ENCODE data around the gene BYSL.

The BYSL gene

DNA sequence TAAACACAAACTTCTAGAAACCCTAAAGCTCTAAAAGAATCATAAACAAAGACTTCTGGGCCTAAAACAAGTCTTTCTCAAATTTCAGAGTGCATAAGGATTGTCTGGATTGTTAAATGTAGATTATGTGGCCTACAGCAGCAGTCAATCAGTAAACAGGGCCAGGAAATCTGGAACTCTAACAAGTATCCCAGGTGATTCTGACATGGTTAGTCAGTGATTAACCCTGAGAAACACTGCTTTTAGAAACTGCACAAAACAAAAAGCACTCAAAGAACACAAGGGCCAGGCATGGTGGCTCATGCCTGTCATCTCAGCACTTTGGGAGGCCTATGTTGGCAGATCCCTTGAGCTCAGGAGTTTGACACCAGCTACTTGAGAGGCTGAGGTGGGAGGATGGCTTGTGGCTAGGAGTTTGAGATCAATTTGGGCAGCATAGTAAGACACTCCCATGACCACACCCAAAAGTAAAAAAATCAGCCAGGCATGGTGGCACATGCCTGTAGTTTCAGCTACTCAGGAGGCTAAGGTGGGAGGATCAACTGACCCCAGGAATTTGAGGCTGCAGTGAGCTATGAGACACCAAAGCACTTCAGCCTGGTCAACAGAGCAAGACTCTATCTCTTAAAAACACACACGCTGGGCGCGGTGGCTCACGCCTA lies 6.3 kb upstream of the BYSL start:
- no peak for DNase-seq (ENCODE audit: low read depth)

DNA sequence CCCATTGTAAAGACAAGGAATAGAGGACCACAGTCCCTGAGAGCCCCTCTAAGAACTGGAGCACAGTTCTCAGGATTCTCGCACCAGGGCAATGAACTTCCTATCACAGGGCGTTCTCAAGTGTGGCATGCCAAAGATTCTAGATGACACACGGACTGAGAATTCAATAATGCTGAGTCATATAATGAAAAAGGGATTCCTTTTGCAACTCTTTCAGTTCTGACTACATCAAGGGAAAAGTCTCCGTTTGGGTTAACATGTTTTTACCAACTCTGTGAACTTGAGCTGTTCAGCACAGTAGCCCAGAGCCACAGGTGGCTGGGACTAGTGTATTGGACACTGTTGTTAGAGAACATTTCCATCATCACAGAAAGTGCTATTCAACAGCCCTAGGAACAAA lies 3.8 kb upstream of the BYSL start:
- peak; percentile 96 for DNase-seq (ENCODE audit: low read depth)

DNA sequence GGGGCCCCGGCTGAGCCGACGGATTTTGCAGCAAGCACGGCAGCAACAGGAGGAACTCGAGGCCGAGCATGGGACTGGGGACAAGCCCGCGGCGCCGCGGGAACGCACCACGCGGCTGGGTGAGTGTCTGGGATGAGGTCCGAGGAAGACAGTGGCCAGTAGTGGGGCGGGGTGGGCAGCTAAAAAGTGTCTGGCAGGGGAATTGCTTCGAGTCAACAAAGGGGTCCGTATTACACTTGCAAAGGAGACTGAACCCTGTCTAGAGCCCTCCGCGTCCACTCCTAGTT lies 356 bp downstream of the BYSL start:
- no peak for DNase-seq (ENCODE audit: low read depth)

- DNase-seq (ENCODE audit: low read depth): no peak
These were observed 855 bp downstream of the BYSL start for GRCh38 chr6:41922154-41922553.

DNA sequence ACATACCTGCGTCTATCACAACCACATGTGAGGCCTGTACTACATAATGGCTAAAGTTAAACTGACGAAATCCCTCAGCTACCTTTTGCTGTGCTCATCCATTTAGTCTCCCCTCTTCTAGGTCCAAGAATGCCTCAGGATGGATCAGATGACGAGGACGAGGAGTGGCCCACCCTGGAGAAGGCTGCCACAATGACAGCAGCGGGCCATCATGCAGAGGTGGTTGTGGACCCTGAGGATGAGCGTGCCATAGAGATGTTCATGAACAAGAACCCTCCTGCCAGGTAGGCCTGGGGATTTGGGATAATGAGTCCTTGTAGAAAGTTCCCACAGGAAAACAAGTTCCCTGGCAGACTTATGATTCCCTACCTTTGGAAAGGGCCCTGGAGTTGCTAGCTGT lies 6.0 kb downstream of the BYSL start:
- DNase-seq (ENCODE audit: low read depth): no peak

- DNase-seq (ENCODE audit: low read depth): no peak
These were observed 8.6 kb downstream of the BYSL start for GRCh38 chr6:41929924-41930323.

DNA sequence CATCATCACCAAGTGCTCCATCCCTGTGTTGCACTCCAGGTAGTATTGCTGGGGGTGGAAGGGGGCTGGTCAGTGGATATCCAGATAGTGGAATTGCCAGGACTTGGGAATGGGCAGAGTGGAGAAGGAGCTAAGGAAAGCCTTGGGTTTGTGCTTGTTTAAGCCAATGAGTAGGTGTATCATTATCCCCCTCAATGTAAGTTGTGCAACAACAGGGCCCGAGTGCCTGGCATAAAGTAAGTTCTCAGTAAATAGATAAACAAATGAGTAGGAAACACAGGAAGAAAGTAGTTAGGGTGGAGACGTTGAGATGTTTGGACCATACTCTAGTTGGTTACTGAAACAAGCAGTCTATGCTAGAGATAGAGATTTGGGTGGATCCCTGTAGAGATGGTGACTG lies 10.5 kb downstream of the BYSL start:
- no peak for DNase-seq (ENCODE audit: low read depth)

- DNase-seq (ENCODE audit: low read depth): no peak
These were observed 11.1 kb downstream of the BYSL start for GRCh38 chr6:41932378-41932777.

DNA sequence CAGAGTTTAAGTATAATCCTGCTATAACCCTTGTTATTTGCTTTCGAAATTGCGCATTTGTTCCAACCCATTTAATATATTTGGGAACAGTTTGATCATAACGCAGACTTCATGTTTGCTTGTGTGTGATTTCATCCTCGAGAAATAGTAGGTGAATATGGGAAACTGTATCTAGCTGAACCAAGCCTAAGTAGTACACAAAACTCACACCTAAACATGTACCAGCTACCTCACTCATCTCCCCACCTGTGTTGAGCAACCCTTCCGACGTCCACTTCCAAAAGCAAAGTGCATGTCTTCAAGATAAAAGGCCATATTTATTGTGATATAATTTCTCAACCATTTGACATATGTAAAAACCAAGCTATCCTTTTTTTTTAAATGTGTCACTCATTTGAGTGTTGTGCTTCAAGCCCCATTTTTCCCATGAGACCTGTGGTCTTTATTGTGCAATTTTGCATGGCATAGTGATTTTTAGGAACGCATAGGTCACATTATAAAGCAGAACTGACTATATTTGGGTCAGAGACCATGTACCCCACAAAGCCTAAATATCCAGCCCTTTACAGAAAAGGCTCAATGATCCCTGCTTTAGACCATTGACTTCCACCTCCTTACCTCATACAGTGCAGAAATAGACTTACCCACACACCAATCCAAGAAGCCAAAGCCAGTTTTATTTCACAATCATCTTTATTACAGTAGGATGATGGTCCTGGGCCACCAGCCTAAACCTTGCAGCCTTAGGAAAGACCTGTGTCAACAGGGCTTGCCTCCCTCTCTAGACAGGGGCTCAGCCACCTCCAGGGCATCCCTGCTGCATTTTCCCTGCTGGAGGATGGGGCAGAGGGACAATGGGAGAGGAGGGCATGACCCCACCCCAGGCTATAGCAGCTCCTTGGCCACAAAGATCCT lies 13.2 kb downstream of the BYSL start:
- DNase-seq (ENCODE audit: low read depth): no peak

GRCh38 chr6:41935193-41935574 lies 13.9 kb downstream of the BYSL start:
- DNase-seq (ENCODE audit: low read depth): no peak

DNA sequence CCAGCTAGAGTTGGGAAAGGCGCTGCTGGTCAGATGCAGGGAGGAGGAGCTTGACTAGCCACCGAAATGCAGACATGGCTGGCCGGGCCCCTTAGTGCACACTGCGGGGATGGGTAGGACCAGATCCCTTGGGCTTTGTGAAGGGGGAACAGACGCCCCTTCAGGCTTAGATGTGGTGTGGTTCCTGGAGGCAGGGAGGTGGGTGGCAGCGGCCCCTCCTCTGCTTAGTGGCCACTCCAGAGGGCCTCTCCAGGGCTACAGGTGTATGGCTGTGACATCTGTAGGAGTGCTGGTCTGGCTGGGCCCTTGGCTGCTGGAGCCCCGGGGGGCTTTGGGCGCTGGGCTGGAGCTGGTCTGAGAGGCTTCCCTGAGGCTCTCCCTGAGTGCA lies 14.4 kb downstream of the BYSL start:
- no peak for DNase-seq (ENCODE audit: low read depth)

- peak; percentile 70 for DNase-seq (ENCODE audit: low read depth)
These were observed 15.0 kb downstream of the BYSL start for GRCh38 chr6:41936073-41936837.

DNA sequence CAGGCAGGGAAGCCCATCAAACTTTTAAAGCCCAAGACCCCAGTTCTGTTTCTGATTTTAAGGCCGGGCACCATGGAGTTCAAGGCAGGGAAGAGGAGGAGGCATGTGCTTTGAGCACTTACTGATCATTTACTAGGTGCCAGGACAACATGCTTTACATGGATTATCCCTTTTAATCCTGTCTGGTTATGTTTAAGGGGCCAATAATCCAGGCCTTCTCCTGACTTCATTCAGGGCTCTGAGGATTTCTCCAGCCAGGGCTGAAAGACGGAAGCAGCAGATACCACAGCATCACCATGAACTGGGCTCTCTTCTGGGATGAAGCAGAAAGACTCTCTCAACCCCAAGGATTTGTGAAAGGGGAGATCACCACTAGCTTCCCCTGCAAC lies 16.2 kb downstream of the BYSL start:
- no peak for DNase-seq (ENCODE audit: low read depth)

DNA sequence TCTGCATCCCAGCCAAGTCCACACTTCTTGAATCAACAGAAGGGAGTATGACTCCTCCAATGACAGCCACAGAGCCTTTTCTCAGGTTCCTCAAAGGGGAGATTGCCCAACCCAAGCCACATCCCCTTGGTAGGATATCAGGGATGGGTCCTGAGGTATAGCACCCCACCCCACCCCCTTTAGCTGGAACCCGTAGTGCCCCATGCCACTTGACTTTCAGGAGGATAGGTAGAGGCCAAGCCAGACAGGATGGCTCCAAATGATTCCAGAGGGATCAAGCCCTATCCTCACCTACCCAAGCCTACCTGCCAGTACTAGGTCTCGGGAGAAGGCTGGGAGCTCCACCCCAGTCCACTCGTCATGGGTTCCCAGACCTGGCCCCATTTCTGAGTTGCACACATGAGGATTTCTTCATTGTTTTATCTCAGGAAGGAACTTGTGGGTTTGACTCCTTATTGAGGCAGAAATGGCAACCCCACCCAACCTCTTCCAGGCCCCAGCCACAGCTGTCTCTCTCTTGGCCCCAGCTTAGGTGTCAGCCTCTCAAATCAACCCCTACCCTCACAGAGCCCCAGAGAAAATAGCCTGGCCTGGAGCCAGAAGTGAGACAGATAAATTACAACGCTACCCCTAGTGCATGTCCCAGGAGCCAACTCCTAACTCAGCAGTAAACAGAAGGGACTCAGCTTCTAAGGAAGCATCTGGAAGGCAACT lies 16.7 kb downstream of the BYSL start:
- no peak for DNase-seq (ENCODE audit: low read depth)

DNA sequence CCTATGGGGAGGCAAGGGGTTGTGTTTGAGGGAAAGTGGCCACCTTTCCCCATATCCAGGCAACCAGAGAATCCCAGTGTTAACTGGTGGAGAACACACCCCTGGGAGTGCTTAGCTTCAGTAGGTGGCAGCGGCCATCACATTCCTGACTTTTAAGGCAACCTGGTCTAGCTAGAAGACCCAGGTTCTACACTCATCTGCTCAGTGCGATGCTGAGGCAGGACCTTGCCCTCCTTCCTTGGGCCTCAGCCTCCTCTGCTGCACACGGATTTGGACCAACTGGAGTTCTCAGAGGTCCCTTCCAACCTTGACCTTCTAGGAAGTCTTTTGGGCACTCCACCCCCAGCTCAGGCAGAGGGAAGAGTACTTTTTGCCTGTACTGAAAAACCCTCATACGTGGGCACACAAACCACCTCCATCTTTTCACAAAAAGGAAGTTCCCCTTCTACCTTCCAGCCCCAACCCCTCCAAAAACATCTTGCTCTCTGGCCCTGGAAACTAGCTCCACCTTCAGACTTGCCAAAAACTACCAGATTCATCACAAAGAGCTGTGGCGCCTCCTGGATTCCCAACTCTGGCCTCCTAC lies 17.4 kb downstream of the BYSL start:
- no peak for DNase-seq (ENCODE audit: low read depth)

DNA sequence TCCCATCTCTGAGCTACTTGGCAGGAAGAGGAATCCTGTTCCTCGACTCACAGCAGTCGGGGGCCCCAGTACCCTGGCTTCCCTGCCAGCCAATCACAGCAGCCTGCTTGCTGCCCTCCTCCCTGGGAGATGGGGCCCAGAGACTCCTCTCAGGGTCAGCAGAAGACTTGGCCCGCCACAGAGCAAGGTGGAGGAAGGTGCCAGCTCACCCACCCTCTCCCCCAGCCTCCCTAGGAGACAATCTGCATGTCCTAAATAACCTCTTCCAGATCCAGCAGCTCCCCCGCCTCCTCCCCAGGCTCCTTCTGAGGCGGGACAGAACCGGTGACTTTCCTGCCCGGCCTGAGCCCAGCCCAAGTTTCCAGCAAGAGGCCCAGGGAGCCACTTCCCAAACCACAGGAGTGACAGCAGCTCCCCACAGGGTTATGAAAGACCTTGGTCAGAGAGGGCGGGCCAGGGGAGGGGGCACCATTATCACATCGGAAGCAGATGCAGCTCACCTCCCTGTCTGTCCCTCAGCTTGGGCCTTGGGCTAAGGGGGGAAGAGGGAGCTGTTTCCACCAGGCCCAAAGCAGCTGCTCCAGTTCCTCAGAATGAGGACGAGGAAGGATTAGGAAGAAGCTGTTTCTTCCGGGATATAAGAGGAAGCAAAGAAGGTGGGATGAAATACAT lies 18.0 kb downstream of the BYSL start:
- no peak for DNase-seq (ENCODE audit: low read depth)

DNA sequence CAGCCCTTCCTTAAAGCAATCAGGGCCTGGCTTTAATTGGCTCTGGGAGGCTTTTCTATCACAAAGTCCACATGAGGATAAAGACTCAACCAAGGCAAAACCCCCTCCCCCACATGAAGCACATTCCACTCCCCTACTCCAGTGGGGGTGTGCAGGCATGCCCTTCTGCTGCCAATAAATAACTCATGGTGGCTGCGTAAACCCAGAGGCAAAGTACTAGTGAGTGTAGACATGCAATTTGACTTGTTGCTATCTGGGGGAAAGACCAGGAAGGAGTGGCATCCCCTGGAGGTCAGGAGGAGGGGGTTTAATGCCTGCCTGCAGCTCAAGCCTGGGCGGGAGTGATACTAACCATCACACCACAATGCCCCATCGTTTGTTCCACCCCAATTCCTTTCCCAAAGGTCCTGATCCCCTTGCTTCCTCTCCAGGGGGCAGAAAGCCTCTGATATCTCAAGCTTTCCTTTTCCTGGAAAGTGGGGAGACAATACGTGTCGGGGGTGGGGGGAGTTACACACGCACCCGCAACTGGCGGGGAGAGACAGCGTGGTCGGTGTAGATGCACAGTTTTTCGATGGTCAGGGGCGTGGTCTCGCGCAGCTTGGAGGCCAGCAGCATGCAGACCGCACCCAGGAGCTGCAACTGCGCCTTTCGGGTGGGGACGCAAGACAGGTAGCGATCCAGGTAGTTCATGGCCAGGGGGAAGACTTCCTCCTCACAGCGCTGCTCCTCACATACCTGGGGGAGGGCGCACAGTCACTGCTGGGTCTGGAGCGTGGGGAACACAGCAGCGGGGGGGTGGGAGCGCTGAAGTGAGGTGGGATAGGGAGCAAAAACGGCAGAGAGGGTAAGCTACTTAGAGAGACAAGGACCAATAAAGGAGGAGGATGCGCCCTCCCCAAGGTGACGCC lies 18.8 kb downstream of the BYSL start:
- DNase-seq (ENCODE audit: low read depth): no peak

GRCh38 chr6:41940759-41941279 lies 19.5 kb downstream of the BYSL start:
- DNase-seq (ENCODE audit: low read depth): no peak

DNA sequence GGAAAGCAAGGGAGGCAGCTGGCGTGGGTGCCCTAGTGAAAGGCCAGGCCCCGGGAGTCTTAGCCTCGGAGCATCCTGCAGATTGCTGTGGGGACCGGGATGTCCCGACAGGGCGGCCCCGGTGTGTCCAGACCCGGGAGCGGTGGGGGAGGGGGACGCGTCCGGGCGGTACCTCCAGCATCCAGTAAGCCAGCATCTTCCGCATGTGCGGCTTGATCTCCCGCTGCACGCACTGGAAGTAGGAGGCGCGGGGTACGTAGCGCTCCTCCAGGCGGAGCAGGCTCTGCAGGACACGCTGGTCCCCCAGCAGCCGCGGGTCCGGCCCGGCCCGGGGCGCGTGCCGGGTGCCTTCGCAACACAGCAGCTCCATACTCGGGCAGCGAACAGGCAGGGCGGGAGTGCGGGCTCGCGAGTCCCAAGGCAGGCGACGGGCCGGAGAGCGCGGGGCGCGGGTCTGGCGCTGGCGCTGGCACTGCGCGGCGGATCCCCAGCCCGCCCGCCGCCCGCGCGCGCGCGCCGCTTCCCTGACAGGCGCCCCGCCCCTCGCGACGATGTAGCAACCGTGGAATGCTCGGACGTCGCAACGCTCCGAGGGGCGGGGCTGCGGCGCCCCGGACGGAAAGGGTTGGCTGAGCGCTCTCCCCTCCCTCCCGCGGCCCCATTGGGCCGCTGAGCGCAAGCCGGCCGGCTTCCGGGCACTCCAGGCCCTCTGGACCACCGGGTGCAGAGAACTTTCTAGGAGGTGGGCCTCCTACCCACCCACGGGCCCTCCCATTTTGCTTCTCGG lies 20.2 kb downstream of the BYSL start, which contains the start of gene CCND3:
CCND3 (minus strand) TSS at position 529 of the 787 bp plus-strand sequence; CDS start at position 370, 159 bp downstream.
- peak; percentile 83 for DNase-seq (ENCODE audit: low read depth)
